Large intestine (tissue), 3 donors: ENCODE measurements around the gene HYI. TPM values are rescaled to one million over a fixed set of nuclear protein-coding genes. Genes with fewer than 3 reads are reported as not detected.

ENCODE experiments used
- DNase-seq, 2 donors: peaks; one replicate each; pipeline versions ENCODE4 v3.0.0 to v3.0.0-alpha.2; 2013
- H3K27ac ChIP-seq: one replicate; pipeline ENCODE4 v1.5.1; 2013; ENCODE audit warnings: low read length
- H3K27me3 ChIP-seq: 2 replicates; pipeline ENCODE4 v1.6.1; 2013; ENCODE audit warnings: low read length; ENCODE audit not compliant: control insufficient read depth, insufficient read depth
- H3K36me3 ChIP-seq: 2 replicates; pipeline ENCODE4 v1.6.1; 2013; ENCODE audit warnings: low read length; ENCODE audit not compliant: control insufficient read depth, insufficient read depth
- H3K4me1 ChIP-seq: one replicate; pipeline ENCODE4 v1.6.1; 2013; ENCODE audit warnings: low read length; ENCODE audit not compliant: control insufficient read depth, insufficient read depth
- H3K4me3 ChIP-seq: one replicate; pipeline ENCODE4 v1.5.1; 2013; ENCODE audit warnings: low read length
- H3K9me3 ChIP-seq: one replicate; pipeline ENCODE4 v1.6.1; 2013; ENCODE audit warnings: mild to moderate bottlenecking, low read depth, low read length, moderate library complexity; ENCODE audit not compliant: control insufficient read depth
- WGBS: methylation state at CpG from one replicate; pipeline ENCODE4 v1.1.5; 2013; ENCODE audit warnings: low lambda C conversion rate; ENCODE audit not compliant: insufficient coverage; 5-methylcytosine and 5-hydroxymethylcytosine counted together
- polyA plus RNA-seq: library from polyadenylated mRNA; unstranded; fragments of 120-200 nt; gene quantifications from one replicate; pipeline ENCODE4 v1.2.1, GENCODE V29; 2013

HYI gene
- polyA plus RNA-seq, 1 donor = 68.1 TPM

DNA sequence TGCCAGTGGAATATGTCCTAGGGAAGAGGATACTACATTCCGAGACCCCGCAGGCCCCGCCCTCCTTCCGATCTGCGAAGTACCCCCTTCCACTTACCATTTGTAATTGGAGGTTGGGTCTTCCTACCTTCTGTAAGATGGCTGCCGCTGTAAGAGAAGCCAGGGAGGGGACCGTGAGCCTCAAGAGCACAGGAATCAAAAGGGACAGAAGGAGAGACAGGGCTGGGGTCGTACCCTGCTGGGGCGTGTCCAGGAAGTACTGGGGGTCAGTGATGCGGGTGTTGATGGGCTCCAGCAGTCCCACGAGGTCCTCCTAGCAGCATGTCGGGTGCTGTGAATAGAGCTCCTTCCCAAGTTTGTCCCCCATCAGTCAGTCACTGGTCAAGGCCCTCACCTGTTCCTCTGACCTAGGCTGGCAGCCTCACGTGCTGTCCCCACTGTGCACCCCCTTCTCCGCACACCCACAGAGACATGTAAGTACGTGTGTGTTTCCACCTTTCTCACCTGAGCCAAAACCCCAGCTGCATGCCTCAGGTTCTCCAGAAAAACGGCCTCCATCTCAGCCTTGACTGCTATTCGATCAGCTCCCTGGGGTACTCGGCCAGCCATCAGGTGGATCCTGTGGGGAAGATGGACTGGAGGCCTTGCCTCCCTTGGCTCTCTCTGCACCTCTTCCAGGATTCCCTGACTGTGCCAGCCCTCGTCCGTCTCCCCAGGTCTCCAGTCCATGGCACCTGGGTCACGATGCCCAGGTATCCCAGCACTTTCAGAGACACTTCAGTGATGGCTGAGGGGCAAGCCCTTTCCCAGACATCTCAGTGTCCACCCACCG, 1.8 kb downstream of the HYI start:
- peaks cover 56% of the 10 kb centered on the region for H3K36me3 ChIP-seq
- no CpG with 5 or more reads among the region's 22 CpGs for WGBS
- no peak overlapping the region for H3K4me3 ChIP-seq
- no peaks in the 10 kb centered on the region for H3K9me3 ChIP-seq
- H3K27me3 ChIP-seq = no peaks in the 10 kb centered on the region
- H3K4me1 ChIP-seq = peaks cover 20% of the 10 kb centered on the region
- H3K27ac ChIP-seq = no peak overlapping the region
- no peak for DNase-seq

DNA sequence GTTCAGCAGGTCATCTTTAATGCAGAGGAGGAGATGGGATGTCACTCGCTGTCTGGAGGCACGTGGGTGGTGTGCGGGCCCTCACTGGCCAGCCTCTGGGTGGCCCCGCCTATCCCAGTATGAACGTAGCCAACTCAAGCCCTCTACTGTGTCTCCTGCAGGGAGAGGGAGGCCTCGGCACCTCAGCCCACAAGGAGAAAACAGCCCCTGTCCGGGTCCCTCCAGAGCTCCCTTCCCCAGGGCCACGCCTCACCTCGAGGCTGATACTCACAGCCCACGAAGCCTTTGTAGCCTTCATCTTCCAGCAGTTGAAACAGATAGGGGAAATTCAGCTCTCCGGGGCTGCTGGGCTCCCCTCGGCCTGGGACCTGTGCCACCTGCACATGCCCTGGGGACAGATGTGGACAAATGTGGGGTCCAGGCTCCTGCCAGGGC, 2.6 kb downstream of the HYI start:
- Histone ChIP-seq H3K27ac (no peak overlapping the region), H3K9me3 (no peaks in the 10 kb centered on the region), H3K36me3 (peaks cover 63% of the 10 kb centered on the region), H3K4me1 (peaks cover 20% of the 10 kb centered on the region), H3K4me3 (no peak overlapping the region), H3K27me3 (no peaks in the 10 kb centered on the region)
- WGBS = no CpG with 5 or more reads among the region's 12 CpGs
- no peak for DNase-seq

DNA sequence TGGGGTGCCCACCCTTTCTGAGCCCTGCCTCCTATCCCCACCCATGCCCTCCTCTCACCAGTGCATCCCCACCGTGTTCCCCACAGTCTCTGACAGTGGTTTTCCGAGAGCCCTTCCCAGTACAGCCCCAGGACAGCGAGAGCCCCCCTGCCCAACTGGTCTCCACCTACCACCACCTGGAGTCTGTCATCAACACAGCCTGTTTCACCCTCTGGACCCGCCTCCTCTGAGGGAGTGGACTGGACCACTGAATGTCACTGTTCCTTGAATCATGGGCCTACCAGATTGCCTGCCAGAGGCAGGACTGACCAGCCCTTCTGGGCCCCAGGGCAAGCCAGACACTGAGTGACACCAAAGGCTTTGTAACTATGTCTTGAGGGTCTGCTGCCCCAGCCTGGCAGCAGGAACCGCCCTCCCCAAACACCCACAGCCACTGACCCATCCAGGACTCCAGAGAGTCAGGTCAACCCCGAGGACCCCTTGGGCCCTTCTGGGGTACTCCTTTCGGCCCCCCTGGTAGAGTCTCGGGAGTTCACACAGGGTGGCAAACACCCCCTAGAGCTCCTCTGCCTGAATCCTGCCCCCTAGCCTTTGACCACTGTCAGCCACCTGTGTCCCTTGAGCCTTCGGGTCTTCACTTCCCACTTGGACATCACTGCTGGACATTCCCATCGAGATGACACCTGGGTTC, 3.3 kb downstream of the HYI start:
- Histone ChIP-seq H3K9me3 (no peaks in the 10 kb centered on the region), H3K27me3 (no peaks in the 10 kb centered on the region), H3K27ac (no peak overlapping the region), H3K36me3 (peaks cover 71% of the 10 kb centered on the region), H3K4me1 (peaks cover 20% of the 10 kb centered on the region), H3K4me3 (no peak overlapping the region)
- no CpG with 5 or more reads among the region's 10 CpGs for WGBS
- DNase-seq = no peak

DNA sequence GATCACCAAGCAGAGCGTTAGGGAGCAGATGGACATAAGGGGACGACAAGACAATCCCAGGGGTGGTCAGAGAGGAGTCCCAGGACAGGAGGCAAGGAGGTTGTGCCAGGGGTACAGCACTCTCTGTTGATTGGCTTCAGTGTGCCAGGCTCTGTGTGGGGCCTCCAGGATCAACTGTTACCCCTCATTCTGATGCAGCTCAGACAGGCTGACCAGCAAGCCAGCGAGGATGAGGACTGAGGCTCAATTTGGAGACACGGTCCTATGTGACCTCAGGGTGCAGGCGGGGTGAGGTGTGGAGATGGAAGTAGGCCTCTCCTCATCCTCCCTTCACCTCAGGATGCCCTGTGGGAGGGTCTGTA, 4.0 kb downstream of the HYI start:
- H3K27ac ChIP-seq = no peak overlapping the region
- no peak overlapping the region for H3K4me3 ChIP-seq
- H3K27me3 ChIP-seq = no peaks in the 10 kb centered on the region
- H3K4me1 ChIP-seq = peaks cover 20% of the 10 kb centered on the region
- no peak for DNase-seq
- H3K9me3 ChIP-seq = no peaks in the 10 kb centered on the region
- H3K36me3 ChIP-seq = peaks cover 74% of the 10 kb centered on the region
- WGBS = no CpG with 5 or more reads among the region's 5 CpGs

DNA sequence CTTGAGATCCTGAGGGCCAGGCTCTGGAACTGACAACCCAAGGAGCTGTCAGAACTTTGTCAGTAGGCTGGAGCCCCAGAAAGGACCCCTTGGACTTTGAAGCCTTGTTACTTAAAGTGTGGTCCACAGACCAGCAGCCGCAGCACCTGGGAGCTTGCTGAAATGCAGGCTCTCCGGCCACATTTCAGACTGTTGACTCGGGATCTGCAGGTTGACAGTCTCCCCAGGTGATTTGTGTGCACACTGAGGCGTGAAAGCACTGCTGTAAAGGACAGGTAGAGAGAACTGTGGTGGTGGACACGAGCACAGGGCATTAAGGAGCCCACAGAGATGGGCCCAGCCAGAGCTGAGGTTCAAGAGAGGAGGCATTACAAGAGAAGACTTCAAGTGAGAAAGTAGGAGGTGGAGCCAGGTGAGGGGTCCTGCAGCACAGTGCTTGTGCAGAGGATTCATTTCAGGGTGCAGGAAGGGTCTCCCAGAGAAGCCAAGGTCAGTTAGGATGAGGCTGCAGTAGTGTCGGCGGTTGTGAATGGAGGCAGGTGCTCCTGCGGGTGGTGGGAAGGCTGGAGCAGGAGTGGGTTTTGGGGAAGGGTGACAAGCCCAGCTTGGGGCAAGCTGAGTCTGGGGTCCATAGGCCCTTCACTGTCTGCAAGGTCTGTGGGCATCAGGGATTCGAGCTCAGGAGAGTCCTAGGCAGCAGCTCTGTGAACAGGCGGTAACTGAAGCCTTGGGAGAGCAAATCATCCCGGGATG, 4.6 kb downstream of the HYI start:
- no peaks in the 10 kb centered on the region for H3K27me3 ChIP-seq
- WGBS = 80% methylated on average over 2 of the region's 11 CpGs
- no peaks in the 10 kb centered on the region for H3K9me3 ChIP-seq
- peaks cover 14% of the 10 kb centered on the region for H3K4me1 ChIP-seq
- no peak overlapping the region for H3K4me3 ChIP-seq
- no peak for DNase-seq
- H3K36me3 ChIP-seq = peaks cover 78% of the 10 kb centered on the region
- no peak overlapping the region for H3K27ac ChIP-seq

DNA sequence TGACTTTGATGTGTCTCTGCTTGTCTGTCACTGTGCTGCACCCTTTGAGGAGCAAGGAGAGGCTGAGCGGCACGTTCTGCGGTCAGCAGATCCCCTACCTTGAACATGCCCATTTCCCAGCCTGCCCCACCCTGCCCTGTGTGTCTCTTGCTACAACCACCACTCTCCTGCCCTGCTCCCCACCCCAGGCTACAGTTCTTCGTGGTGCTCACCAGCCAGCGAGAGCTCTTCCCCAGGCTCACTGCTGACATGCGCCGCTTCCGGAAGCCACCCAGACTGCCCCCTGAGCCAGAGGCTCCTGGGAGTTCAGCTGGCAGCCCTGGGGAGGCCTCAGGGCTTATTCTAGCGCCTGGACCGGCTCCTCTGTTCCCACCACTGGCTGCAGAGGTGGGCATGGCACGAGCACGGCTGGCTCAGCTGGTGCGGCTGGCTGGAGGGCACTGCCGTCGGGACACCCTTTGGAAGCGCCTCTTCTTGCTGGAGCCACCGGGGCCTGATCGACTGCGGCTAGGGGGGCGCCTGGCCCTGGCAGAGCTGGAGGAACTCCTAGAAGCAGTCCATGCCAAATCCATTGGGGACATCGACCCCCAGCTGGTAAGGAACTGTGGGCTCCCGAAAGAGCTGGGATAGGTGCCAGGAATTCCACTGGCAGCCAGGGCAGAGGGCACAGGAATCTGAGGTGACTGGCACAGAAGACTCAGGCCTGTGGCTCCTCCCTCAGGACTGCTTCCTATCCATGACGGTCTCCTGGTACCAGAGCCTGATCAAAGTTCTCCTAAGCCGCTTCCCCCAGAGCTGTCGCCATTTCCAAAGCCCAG, 5.6 kb downstream of the HYI start:
- no CpG with 5 or more reads among the region's 25 CpGs for WGBS
- peaks cover 11% of the 10 kb centered on the region for H3K4me1 ChIP-seq
- no peak overlapping the region for H3K27ac ChIP-seq
- no peaks in the 10 kb centered on the region for H3K27me3 ChIP-seq
- no peak overlapping the region for H3K4me3 ChIP-seq
- H3K9me3 ChIP-seq = no peaks in the 10 kb centered on the region
- DNase-seq = no peak
- peaks cover 88% of the 10 kb centered on the region for H3K36me3 ChIP-seq

DNA sequence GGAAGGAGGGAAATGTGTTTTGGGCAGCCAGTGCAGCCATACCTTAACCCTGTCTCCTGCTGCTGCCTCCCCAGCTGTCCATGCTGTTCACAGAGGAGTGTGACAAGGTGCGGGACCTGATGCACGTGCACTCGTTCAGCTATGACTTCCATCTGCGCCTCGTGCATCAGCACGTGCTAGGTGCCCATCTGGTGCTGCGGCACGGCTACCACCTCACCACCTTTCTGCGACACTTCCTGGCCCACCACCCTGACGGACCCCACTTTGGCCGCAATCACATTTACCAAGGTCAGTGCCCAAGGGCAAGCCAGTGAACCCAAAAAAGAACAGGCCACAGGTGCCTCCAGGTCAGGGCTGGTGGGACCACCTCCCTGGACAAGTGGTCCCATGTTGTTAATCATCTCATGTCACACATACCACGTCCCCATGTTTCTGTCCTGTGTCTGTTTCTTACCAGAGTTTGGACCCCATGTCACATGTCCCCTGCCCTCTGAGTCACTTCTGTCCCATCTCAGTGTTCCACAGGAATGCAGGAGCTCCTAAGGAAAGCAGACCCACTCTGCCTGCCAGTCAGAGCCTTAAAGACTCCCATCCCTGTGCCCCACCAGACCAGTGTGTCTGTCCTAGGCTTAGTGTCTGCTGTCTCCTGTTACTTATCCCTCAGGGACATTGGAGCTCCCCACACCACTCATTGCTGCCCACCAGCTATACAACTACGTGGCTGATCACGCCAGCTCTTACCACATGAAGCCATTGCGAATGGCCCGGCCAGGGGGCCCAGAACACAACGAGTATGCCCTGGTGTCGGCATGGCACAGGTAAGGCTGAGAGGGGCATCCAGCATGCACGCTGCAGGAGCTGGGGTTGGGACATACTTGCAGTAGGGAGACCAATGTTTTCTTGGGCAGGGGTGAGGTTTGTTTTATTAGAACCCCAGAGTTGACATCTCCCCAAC, 6.6 kb downstream of the HYI start:
- peaks cover 8% of the 10 kb centered on the region for H3K4me1 ChIP-seq
- H3K27me3 ChIP-seq = no peaks in the 10 kb centered on the region
- peaks cover 94% of the 10 kb centered on the region for H3K36me3 ChIP-seq
- H3K4me3 ChIP-seq = no peak overlapping the region
- no peaks in the 10 kb centered on the region for H3K9me3 ChIP-seq
- no CpG with 5 or more reads among the region's 19 CpGs for WGBS
- no peak for DNase-seq
- H3K27ac ChIP-seq = no peak overlapping the region

DNA sequence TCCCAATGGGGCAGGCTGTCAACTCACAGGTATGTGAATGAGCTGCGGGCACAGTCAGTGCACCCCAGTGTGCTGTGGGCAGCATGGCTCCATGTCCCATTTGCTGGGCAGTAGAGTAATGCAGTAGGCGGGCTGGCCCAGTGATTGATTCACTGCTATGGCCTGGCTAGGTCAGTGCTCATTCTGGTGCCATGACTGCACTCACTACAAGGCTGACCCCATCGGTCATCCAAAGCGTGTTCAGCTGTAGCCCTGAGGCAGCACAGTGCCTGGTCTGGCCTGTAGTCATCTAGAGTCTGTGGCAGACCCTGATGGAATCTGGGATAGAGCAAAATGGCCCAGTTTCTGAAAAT, 7.4 kb downstream of the HYI start:
- H3K27me3 ChIP-seq = no peaks in the 10 kb centered on the region
- peaks cover 93% of the 10 kb centered on the region for H3K36me3 ChIP-seq
- no CpG with 5 or more reads among the region's 4 CpGs for WGBS
- DNase-seq = no peak
- peaks cover 8% of the 10 kb centered on the region for H3K4me1 ChIP-seq
- H3K27ac ChIP-seq = no peak overlapping the region
- H3K9me3 ChIP-seq = no peaks in the 10 kb centered on the region
- H3K4me3 ChIP-seq = no peak overlapping the region

DNA sequence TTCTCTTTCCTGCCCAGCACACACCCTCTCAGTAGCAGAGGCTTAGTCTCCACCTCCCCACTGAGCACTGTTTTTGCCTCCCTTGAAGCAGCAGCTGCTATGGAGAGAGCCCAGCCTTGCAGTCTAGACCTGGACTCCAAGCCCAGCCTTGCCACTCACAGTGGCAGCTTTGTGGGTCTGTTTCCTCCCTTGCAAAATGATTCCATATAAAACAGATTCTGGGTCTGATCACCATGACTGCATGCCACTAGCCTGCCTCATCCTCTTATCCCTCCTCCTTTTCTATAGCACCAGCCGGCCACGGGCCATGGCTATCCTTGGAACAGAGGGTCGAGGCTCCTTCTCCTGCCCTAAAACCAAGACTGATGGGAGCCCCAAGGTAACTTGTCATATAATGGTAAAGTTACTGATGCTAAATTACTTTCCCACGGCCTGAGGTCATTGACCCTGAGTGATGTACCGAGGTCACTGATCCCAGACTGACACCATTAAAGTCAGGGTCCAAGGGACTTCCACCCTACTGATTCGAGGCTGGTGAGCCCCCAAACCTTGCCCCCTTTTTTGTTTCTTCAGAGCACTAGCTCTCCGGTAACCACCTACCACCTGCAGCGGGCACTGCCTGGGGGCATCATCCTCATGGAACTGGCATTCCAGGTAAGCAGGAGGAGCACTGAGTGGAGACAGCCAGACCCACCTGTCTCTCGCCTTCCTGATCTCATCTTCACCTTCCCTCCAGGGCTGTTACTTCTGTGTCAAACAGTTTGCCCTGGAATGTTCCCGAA, 7.9 kb downstream of the HYI start:
- Histone ChIP-seq H3K4me3 (no peak overlapping the region), H3K4me1 (peaks cover 8% of the 10 kb centered on the region), H3K27ac (no peak overlapping the region), H3K9me3 (no peaks in the 10 kb centered on the region), H3K36me3 (peaks cover 93% of the 10 kb centered on the region), H3K27me3 (no peaks in the 10 kb centered on the region)
- no CpG with 5 or more reads among the region's 10 CpGs for WGBS
- DNase-seq = no peak
